ENCODE results near the gene MYL12B.

The MYL12B gene

DNA sequence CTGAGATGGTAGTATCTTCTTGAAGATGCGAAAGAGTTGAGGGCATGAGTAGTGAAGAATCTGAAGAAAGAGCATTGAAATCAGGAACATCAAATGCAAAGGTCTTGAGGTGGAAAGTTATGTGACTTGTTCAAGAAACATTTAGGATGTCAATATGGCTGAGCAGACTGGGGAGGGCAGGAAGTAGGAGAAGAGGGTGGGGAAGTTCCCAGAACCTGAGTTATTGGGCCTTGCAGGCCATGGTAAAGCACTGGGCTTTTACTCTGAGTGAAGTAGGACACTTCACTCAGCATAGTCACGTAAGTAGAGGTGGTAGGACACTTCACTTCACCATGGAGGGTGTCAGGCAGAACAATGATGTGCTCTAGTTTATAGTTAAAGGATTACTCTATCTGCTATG is 26.1 kb upstream of the MYL12B start:
- H2AK5ac ChIP-seq (ENCODE audit: low read depth, low read length), result no peak overlapping the region
- H3K4me2 ChIP-seq (ENCODE audit: insufficient read depth, low read length, poor library complexity, severe bottlenecking), result no peak overlapping the region
- H4K91ac ChIP-seq (ENCODE audit: low read depth, low read length, poor library complexity), result no peak overlapping the region
- H3K4me1 ChIP-seq (ENCODE audit: control insufficient read depth in 2 of 2, insufficient read depth in 1 of 2, low read depth in 1 of 2, low read length in 2 of 2), result no peaks in the 10 kb centered on the region
- H3K4ac ChIP-seq (ENCODE audit: low read length), result no peak overlapping the region
- DNase-seq (ENCODE audit: low spot score), result no peak
- no peak overlapping the region for H3K27ac ChIP-seq (replicated peaks; ENCODE audit: low read length)
- H2BK15ac ChIP-seq (ENCODE audit: low read length), result no peak overlapping the region
- no peak overlapping the region for H3K23ac ChIP-seq (ENCODE audit: low read depth, low read length, poor library complexity)
- WGBS, 2 donors (ENCODE audit: extremely low coverage in 2 of 2, insufficient read length in 2 of 2, insufficient replicate concordance in 1 of 2), result no CpG with 5 or more reads among the region's 2 CpGs
- peaks cover 2 to 5% of the 10 kb centered on the region in 2 donors for H3K9me3 ChIP-seq (replicated peaks in 1 of 2; ENCODE audit: control insufficient read depth in 2 of 2, insufficient read depth in 1 of 2, low read depth in 1 of 2, low read length in 2 of 2)
- no peak overlapping the region for H3K14ac ChIP-seq (ENCODE audit: low read length)
- no peaks in the 10 kb centered on the region for H3K27me3 ChIP-seq (ENCODE audit: control insufficient read depth in 3 of 3, insufficient read depth in 3 of 3, low read depth in 1 of 3, low read length in 3 of 3)
- H3K4me3 ChIP-seq (ENCODE audit: low read length in 2 of 2), result no peak overlapping the region
- H2BK120ac ChIP-seq (ENCODE audit: low read depth, low read length), result no peak overlapping the region
- H4K8ac ChIP-seq (ENCODE audit: low read depth, low read length), result no peak overlapping the region
- no peaks in the 10 kb centered on the region for H3K36me3 ChIP-seq (replicated peaks in 1 of 2; ENCODE audit: control insufficient read depth in 2 of 2, insufficient read depth in 2 of 2, low read length in 2 of 2)
- no peak overlapping the region for H3K9ac ChIP-seq (ENCODE audit: low read depth, low read length, poor library complexity)
- no peak overlapping the region for H2BK5ac ChIP-seq (ENCODE audit: low read length)
- no peaks in the 10 kb centered on the region for H3K79me1 ChIP-seq (ENCODE audit: low read depth, low read length)
- H2AFZ ChIP-seq (ENCODE audit: low read length), result no peak overlapping the region
- H3K18ac ChIP-seq (ENCODE audit: low read length), result no peak overlapping the region
- no peak overlapping the region for H2BK12ac ChIP-seq (ENCODE audit: low read length)

DNA sequence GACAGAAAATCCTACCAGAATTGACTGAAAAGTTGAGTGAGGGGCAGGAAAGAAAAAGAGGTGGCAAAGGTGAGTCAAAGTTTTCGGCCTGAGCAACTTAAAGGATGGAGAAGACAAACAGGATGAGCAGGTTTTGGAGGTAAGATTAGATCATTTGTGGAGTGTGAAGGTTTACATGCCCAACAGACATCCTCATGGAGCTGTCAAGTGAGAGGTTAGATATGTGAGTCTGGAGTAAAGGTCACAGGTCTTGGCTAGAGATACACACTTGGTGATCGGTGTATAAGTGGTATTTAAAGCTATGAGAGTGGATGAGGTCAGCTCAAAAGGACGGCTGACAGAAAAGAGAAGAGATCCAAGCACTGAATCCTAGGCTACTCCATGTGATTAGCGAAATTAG is 25.5 kb upstream of the MYL12B start:
- no peak overlapping the region for H3K18ac ChIP-seq (ENCODE audit: low read length)
- WGBS, 2 donors (ENCODE audit: extremely low coverage in 2 of 2, insufficient read length in 2 of 2, insufficient replicate concordance in 1 of 2), result no CpG with 5 or more reads among the region's 4 CpGs

DNA sequence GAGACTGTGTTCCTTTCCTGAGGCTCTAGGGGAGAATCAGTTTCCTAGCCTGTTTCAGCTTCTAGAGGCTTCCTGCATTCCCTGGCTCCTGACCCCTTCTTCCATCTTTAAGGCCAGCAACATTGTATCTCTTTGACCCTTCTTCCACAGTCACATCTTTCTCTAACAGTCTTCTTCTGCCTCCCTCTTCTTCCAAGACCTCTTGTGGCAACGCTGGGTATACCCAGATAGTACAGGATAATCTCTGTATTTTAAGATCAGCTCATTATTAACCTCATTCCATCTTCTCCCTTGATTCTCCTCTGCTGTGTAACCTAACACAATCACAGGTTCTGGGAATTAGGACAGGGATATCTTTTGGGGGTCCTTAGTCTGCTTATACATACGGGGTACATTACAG is 23.2 kb upstream of the MYL12B start:
- Histone ChIP-seq H3K4me3 (ENCODE audit: low read length in 2 of 2) (no peak overlapping the region), H2BK12ac (ENCODE audit: low read length) (no peak overlapping the region), H3K18ac (ENCODE audit: low read length) (no peak overlapping the region), H4K91ac (ENCODE audit: low read depth, low read length, poor library complexity) (no peak overlapping the region), H2BK15ac (ENCODE audit: low read length) (no peak overlapping the region), H3K4me1 (ENCODE audit: control insufficient read depth in 2 of 2, insufficient read depth in 1 of 2, low read depth in 1 of 2, low read length in 2 of 2) (no peaks in the 10 kb centered on the region), H2BK120ac (ENCODE audit: low read depth, low read length) (no peak overlapping the region), H2AK5ac (ENCODE audit: low read depth, low read length) (no peak overlapping the region), H3K27ac (replicated peaks; ENCODE audit: low read length) (no peak overlapping the region), H2AFZ (ENCODE audit: low read length) (no peak overlapping the region), H3K27me3 (ENCODE audit: control insufficient read depth in 3 of 3, insufficient read depth in 3 of 3, low read depth in 1 of 3, low read length in 3 of 3) (no peaks in the 10 kb centered on the region), H3K79me1 (ENCODE audit: low read depth, low read length) (no peaks in the 10 kb centered on the region), H3K9me3 (replicated peaks in 1 of 2; ENCODE audit: control insufficient read depth in 2 of 2, insufficient read depth in 1 of 2, low read depth in 1 of 2, low read length in 2 of 2) (peaks cover 4 to 12% of the 10 kb centered on the region in 2 donors), H3K14ac (ENCODE audit: low read length) (no peak overlapping the region), H3K36me3 (replicated peaks in 1 of 2; ENCODE audit: control insufficient read depth in 2 of 2, insufficient read depth in 2 of 2, low read length in 2 of 2) (no peaks in the 10 kb centered on the region), H3K23ac (ENCODE audit: low read depth, low read length, poor library complexity) (no peak overlapping the region), H3K4ac (ENCODE audit: low read length) (no peak overlapping the region), H4K8ac (ENCODE audit: low read depth, low read length) (no peak overlapping the region), H3K4me2 (ENCODE audit: insufficient read depth, low read length, poor library complexity, severe bottlenecking) (no peak overlapping the region), H3K9ac (ENCODE audit: low read depth, low read length, poor library complexity) (no peak overlapping the region), H2BK5ac (ENCODE audit: low read length) (no peak overlapping the region)
- no peak for DNase-seq (ENCODE audit: low spot score)
- no CpG with 5 or more reads among the region's 2 CpGs for WGBS, 2 donors (ENCODE audit: extremely low coverage in 2 of 2, insufficient read length in 2 of 2, insufficient replicate concordance in 1 of 2)

More for the DNA sequence above, 25.5 kb upstream of the MYL12B start:
- H3K4me3 ChIP-seq (ENCODE audit: low read length in 2 of 2), result no peak overlapping the region
- H3K27me3 ChIP-seq (ENCODE audit: control insufficient read depth in 3 of 3, insufficient read depth in 3 of 3, low read depth in 1 of 3, low read length in 3 of 3), result no peaks in the 10 kb centered on the region
- no peak overlapping the region for H3K23ac ChIP-seq (ENCODE audit: low read depth, low read length, poor library complexity)
- no peak overlapping the region for H4K8ac ChIP-seq (ENCODE audit: low read depth, low read length)
- H2BK5ac ChIP-seq (ENCODE audit: low read length), result no peak overlapping the region
- no peaks in the 10 kb centered on the region for H3K36me3 ChIP-seq (replicated peaks in 1 of 2; ENCODE audit: control insufficient read depth in 2 of 2, insufficient read depth in 2 of 2, low read length in 2 of 2)
- no peak overlapping the region for H3K14ac ChIP-seq (ENCODE audit: low read length)
- H3K9ac ChIP-seq (ENCODE audit: low read depth, low read length, poor library complexity), result no peak overlapping the region
- no peak overlapping the region for H4K91ac ChIP-seq (ENCODE audit: low read depth, low read length, poor library complexity)
- H2AK5ac ChIP-seq (ENCODE audit: low read depth, low read length), result no peak overlapping the region
- no peak overlapping the region for H2AFZ ChIP-seq (ENCODE audit: low read length)
- no peaks in the 10 kb centered on the region for H3K4me1 ChIP-seq (ENCODE audit: control insufficient read depth in 2 of 2, insufficient read depth in 1 of 2, low read depth in 1 of 2, low read length in 2 of 2)
- no peak overlapping the region for H3K4ac ChIP-seq (ENCODE audit: low read length)
- no peak overlapping the region for H2BK15ac ChIP-seq (ENCODE audit: low read length)
- H3K4me2 ChIP-seq (ENCODE audit: insufficient read depth, low read length, poor library complexity, severe bottlenecking), result no peak overlapping the region
- peaks cover 2 to 9% of the 10 kb centered on the region in 2 donors for H3K9me3 ChIP-seq (replicated peaks in 1 of 2; ENCODE audit: control insufficient read depth in 2 of 2, insufficient read depth in 1 of 2, low read depth in 1 of 2, low read length in 2 of 2)
- DNase-seq (ENCODE audit: low spot score), result no peak
- H2BK120ac ChIP-seq (ENCODE audit: low read depth, low read length), result no peak overlapping the region
- H3K27ac ChIP-seq (replicated peaks; ENCODE audit: low read length), result no peak overlapping the region
- H3K79me1 ChIP-seq (ENCODE audit: low read depth, low read length), result no peaks in the 10 kb centered on the region
- no peak overlapping the region for H2BK12ac ChIP-seq (ENCODE audit: low read length)

DNA sequence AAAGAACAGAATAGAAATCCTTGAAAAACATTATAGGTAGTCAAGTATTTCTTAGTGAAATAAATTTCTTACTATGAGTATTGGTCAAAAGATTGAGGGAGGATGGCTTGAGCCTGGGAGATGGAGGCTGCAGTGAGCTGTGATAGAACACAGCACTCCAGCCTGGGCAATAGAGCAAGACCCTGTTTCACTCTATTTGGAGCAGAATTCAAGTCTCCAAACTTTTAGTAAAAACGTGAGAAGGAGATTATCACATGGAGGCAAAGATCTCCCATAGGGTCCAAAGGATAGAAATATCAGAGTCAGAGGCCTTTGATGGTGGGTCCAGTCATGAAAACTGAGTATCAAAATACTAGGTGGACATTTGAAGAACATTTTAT is 16.8 kb upstream of the MYL12B start:
- DNase-seq (ENCODE audit: low spot score), result no peak
- H3K4ac ChIP-seq (ENCODE audit: low read length), result no peak overlapping the region
- H3K36me3 ChIP-seq (replicated peaks in 1 of 2; ENCODE audit: control insufficient read depth in 2 of 2, insufficient read depth in 2 of 2, low read length in 2 of 2), result peaks cover 0 to 12% of the 10 kb centered on the region in 2 donors
- no CpG with 5 or more reads among the region's 1 CpG for WGBS, 2 donors (ENCODE audit: extremely low coverage in 2 of 2, insufficient read length in 2 of 2, insufficient replicate concordance in 1 of 2)
- no peak overlapping the region for H3K4me2 ChIP-seq (ENCODE audit: insufficient read depth, low read length, poor library complexity, severe bottlenecking)
- H3K18ac ChIP-seq (ENCODE audit: low read length), result no peak overlapping the region
- H2BK5ac ChIP-seq (ENCODE audit: low read length), result no peak overlapping the region
- no peak overlapping the region for H3K14ac ChIP-seq (ENCODE audit: low read length)
- H3K27me3 ChIP-seq (ENCODE audit: control insufficient read depth in 3 of 3, insufficient read depth in 3 of 3, low read depth in 1 of 3, low read length in 3 of 3), result no peaks in the 10 kb centered on the region
- peaks cover 5% of the 10 kb centered on the region for H3K79me1 ChIP-seq (ENCODE audit: low read depth, low read length)
- no peak overlapping the region for H2AFZ ChIP-seq (ENCODE audit: low read length)
- no peak overlapping the region for H2AK5ac ChIP-seq (ENCODE audit: low read depth, low read length)
- no peak overlapping the region for H4K91ac ChIP-seq (ENCODE audit: low read depth, low read length, poor library complexity)
- H2BK120ac ChIP-seq (ENCODE audit: low read depth, low read length), result no peak overlapping the region
- H3K4me3 ChIP-seq (ENCODE audit: low read length in 2 of 2), result no peak overlapping the region
- H3K23ac ChIP-seq (ENCODE audit: low read depth, low read length, poor library complexity), result no peak overlapping the region
- no peak overlapping the region for H3K9ac ChIP-seq (ENCODE audit: low read depth, low read length, poor library complexity)
- no peak overlapping the region for H4K8ac ChIP-seq (ENCODE audit: low read depth, low read length)
- H2BK15ac ChIP-seq (ENCODE audit: low read length), result no peak overlapping the region
- H3K27ac ChIP-seq (replicated peaks; ENCODE audit: low read length), result no peak overlapping the region
- peaks cover 4 to 19% of the 10 kb centered on the region in 2 donors for H3K9me3 ChIP-seq (replicated peaks in 1 of 2; ENCODE audit: control insufficient read depth in 2 of 2, insufficient read depth in 1 of 2, low read depth in 1 of 2, low read length in 2 of 2)
- H3K4me1 ChIP-seq (ENCODE audit: control insufficient read depth in 2 of 2, insufficient read depth in 1 of 2, low read depth in 1 of 2, low read length in 2 of 2), result peaks cover 0 to 3% of the 10 kb centered on the region in 2 donors
- no peak overlapping the region for H2BK12ac ChIP-seq (ENCODE audit: low read length)

All from neuronal stem cell (in vitro differentiated cells).